Transverse colon (tissue), 4 donors: ENCODE results near the gene LCORL. TPM values are rescaled to one million over a fixed set of nuclear protein-coding genes. Genes with fewer than 3 reads are reported as not detected.

Experiments used
- DNase-seq: peaks from one replicate; pipeline ENCODE4 v3.0.0-alpha.2; 2019
- H3K27ac ChIP-seq, 4 donors: fragments of 200-600 bp; sonication (generic); 2 replicates each; pipeline ENCODE4 v1.5.1; 2016 to 2018; ENCODE audit warnings: inconsistent platforms in 4 of 4
- H3K27me3 ChIP-seq: fragments of 200-600 bp; sonication (generic); 2 replicates; pipeline ENCODE4 v1.5.1; 2017; ENCODE audit warnings: inconsistent platforms
- H3K36me3 ChIP-seq, 4 donors: fragments of 200-600 bp; sonication (generic); 2 replicates each; pipeline ENCODE4 v1.5.1; 2017 to 2019; ENCODE audit warnings: inconsistent platforms in 4 of 4
- H3K4me1 ChIP-seq, 4 donors: fragments of 200-600 bp; sonication (generic); 2 replicates each; pipeline ENCODE4 v1.5.1; 2017 to 2020; ENCODE audit warnings: inconsistent platforms in 4 of 4
- H3K4me3 ChIP-seq, 4 donors: fragments of 200-600 bp; sonication (generic); 1 replicate in 1 of 4; 2 replicates in 3 of 4; pipeline versions ENCODE4 v1.5.1 to v1.6.1; 2017 to 2019; ENCODE audit warnings: inconsistent platforms in 4 of 4
- H3K9me3 ChIP-seq, 2 donors: fragments of 200-600 bp; sonication (generic); 2 replicates each; pipeline ENCODE4 v1.5.1; 2017 to 2019; ENCODE audit warnings: inconsistent platforms in 2 of 2
- EP300 ChIP-seq: sonication (generic); formaldehyde crosslinking; IDR thresholded peaks from one replicate; pipeline ENCODE4 v1.6.1; 2017; ENCODE audit warnings: antibody characterized with exemption, low read depth
- POLR2A ChIP-seq: fragments of 450-650 bp; IDR thresholded peaks from one replicate; pipeline ENCODE4 v1.6.1; 2016; ENCODE audit warnings: antibody characterized with exemption, mild to moderate bottlenecking, moderate library complexity
- POLR2AphosphoS5 ChIP-seq, 3 donors: sonication (generic); formaldehyde crosslinking; IDR thresholded peaks; one replicate each; pipeline ENCODE4 v1.6.1; 2016; ENCODE audit warnings: antibody characterized with exemption in 3 of 3
- WGBS, 2 donors: methylation state at CpG; one replicate each; pipeline ENCODE4 v1.1.5; 2018; ENCODE audit warnings: low coverage in 1 of 2; 5-methylcytosine and 5-hydroxymethylcytosine counted together
- in situ Hi-C, 4 donors: fragments of 200-750 bp; cut with MboI; loops; one replicate each; pipeline versions ENCODE4 v1.15.0 to v1.15.1; 2017; ENCODE audit warnings: low sequenced_read_pairs in 3 of 4, low pct_ligation_motif_present in 1 of 4, low pct_unique_long_range_greater_than_20kb in 1 of 4
- intact Hi-C: fragments of 100-400 bp; cut with DNase I; formaldehyde crosslinking; loops from one replicate; pipeline ENCODE4 v1.15.1; 2023; ENCODE audit warnings: low total_unique reads
- total RNA-seq, 4 donors: library from RNA; depleted of rRNA; stranded (reverse); fragments of >200 nt; gene quantifications; one replicate each; pipeline ENCODE4 v1.1.0, GENCODE V29; 2016
- TF ChIP-seq, protein P1 (sequence below), 5 experiments: fragments of 200-600 bp in 3 of 5; fragments of 450-650 bp in 2 of 5; sonication (generic) in 3 of 5; IDR thresholded peaks; 1 replicate in 2 of 5; 2 replicates in 3 of 5; pipeline ENCODE4 v1.5.1; 2016 to 2017; ENCODE audit warnings: antibody characterized with exemption in 5 of 5, inconsistent platforms in 3 of 5, mild to moderate bottlenecking in 2 of 5, moderate library complexity in 1 of 5

Gene LCORL
- total RNA-seq, 4 donors from 2014 or later: 14.7 to 162 (median 28.5) TPM

DNA sequence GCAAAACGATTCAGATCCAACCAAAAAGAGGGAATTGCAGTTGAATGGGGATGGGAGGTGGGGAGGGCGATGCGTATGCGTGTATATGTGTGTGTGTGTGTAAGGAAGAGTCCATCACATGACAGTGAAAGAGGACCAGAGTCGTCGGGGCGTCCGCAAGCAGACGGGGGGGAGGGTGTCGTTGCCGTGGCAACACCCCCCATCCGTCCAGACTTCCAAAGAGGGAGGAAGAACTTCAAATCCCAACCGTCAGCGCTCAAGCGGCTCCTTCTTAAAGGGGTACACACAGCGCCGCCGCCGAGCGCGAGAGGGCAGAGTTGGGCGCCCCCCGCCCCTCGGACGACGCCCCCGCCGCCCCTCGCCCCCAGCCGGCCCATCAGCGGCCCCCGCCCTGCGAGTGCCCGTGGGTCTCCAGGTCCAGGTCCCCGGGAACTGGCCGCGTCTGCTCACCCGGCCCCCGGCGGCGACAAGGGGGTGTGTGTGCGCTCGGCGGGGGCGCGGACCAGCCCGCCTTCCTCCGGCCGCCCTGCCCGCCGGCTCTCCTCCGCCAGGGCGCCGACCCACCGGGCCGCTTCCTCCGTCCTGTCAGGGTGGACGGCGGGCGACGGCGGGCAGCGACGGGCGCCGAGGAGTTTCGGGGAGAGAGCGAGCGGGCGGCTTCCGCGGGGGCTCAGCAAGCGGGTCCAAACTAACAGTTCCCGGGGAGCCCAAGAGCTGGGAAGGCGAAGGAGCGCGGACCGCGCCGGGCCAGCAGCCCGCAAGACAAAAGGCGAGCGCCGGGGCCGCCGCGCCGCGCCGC, 685 bp downstream of the LCORL start:
- Histone ChIP-seq H3K9me3 (no peaks in the 10 kb centered on the region), H3K4me3 (peak overlapping the region; percentile 83 to 92 (median 87)), H3K4me1 (peaks cover 8 to 21% (median 10%) of the 10 kb centered on the region in 4 donors), H3K36me3 (no peaks in the 10 kb centered on the region), H3K27ac (peak overlapping the region; percentile 94 to 98 (median 96)), H3K27me3 (no peaks in the 10 kb centered on the region)
- 1% methylated on average over 49 of the region's 90 CpGs; no CpG with 5 or more reads in 1 of the 2 donors for WGBS, 2 donors
- intact Hi-C loops (no loop called here), in situ Hi-C loops (loop anchor here in 3 of 4 donors (5.0 to 25.0 kb wide), 3 partner anchors 214 to 459 kb away; partner anchors contain the start of gene LAP3 (in 2 of the 3))
- TF ChIP-seq EP300 (no peak), POLR2A (no peak), POLR2AphosphoS5 (IDR thresholded peaks at IDR 0.05) (no peak)
- TF ChIP-seq, protein P1, sequence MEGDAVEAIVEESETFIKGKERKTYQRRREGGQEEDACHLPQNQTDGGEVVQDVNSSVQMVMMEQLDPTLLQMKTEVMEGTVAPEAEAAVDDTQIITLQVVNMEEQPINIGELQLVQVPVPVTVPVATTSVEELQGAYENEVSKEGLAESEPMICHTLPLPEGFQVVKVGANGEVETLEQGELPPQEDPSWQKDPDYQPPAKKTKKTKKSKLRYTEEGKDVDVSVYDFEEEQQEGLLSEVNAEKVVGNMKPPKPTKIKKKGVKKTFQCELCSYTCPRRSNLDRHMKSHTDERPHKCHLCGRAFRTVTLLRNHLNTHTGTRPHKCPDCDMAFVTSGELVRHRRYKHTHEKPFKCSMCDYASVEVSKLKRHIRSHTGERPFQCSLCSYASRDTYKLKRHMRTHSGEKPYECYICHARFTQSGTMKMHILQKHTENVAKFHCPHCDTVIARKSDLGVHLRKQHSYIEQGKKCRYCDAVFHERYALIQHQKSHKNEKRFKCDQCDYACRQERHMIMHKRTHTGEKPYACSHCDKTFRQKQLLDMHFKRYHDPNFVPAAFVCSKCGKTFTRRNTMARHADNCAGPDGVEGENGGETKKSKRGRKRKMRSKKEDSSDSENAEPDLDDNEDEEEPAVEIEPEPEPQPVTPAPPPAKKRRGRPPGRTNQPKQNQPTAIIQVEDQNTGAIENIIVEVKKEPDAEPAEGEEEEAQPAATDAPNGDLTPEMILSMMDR (IDR thresholded peaks at IDR 0.05): no peak
- DNase-seq: peak; percentile 70

DNA sequence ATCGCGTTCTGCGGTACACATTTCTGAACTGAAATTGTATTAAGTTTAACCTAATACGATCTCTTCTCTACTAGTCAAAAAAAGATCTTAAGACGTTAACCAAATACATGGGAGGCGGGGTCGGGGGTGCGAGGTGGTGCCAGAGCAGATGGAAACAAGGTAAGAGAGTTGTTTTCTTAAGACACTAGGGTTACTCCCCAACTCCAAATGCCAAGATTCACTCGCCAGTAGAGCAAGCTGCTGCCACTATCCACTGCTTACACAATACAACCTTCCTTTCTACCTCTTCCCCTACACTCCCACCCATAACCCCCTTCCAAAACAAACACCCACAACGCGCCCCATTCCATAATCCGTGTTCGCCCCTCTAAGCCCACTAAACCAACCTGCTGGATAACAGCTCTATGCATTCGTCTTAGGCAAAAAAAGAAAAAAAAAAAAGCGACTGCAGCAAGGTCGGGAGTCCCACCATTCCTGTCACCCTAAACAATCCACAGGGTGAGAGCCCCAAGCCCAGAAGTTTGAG, 1.3 kb downstream of the LCORL start:
- DNase-seq: peak; percentile 19
- WGBS, 2 donors: 5 to 13% methylated on average over 12 to 16 of the region's 16 CpGs
- H3K27ac ChIP-seq: peak overlapping the region; percentile 94 to 98 (median 96)
- peaks cover 8 to 22% (median 10%) of the 10 kb centered on the region in 4 donors for H3K4me1 ChIP-seq
- no peak for TF ChIP-seq POLR2AphosphoS5 (IDR thresholded peaks at IDR 0.05)
- TF ChIP-seq EP300: no peak
- TF ChIP-seq, protein P1 (IDR thresholded peaks at IDR 0.05): no peak
- TF ChIP-seq POLR2A: no peak
- H3K9me3 ChIP-seq: no peaks in the 10 kb centered on the region
- in situ Hi-C loops (loop anchor here in 3 of 4 donors (5.0 to 25.0 kb wide), 3 partner anchors 213 to 458 kb away; partner anchors contain the start of gene LAP3 (in 2 of the 3)), intact Hi-C loops (no loop called here)
- H3K4me3 ChIP-seq: peak overlapping the region; percentile 83 to 92 (median 87)
- no peaks in the 10 kb centered on the region for H3K27me3 ChIP-seq
- H3K36me3 ChIP-seq: no peaks in the 10 kb centered on the region

DNA sequence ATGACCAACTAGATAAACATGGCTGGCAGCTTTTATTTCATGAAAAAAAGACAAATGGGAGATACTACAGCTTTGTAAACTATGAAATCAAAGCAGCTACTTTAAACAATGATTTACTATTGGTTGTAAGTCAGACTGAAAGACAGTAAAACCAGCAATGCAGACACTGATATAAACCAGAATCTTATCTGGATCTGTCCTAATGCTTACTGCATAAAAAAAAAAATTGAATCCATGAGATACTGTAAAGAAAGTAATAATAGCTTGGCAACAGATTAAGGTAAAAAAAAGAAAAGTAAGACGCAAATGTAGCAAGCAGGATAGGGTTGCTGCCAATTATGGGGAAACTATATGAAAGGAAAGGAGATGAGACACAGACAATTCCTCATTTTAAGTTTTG, 7.3 kb downstream of the LCORL start:
- H3K36me3 ChIP-seq: no peaks in the 10 kb centered on the region
- intact Hi-C loops: no loop called here
- no peaks in the 10 kb centered on the region for H3K27me3 ChIP-seq
- peaks cover 16 to 41% (median 25%) of the 10 kb centered on the region in 4 donors for H3K4me1 ChIP-seq
- no peak overlapping the region for H3K4me3 ChIP-seq
- H3K27ac ChIP-seq: no peak overlapping the region
- in situ Hi-C loops: loop anchor here in 3 of 4 donors (25.0 kb wide), 2 partner anchors 427 to 452 kb away; partner anchors contain the start of gene LAP3 (in 2 of the 3)
- WGBS, 2 donors: 59 to 60% methylated on average over 1 of the region's 1 CpG
- TF ChIP-seq POLR2AphosphoS5 (IDR thresholded peaks at IDR 0.05): no peak
- no peak for TF ChIP-seq POLR2A
- TF ChIP-seq, protein P1 (IDR thresholded peaks at IDR 0.05): no peak
- no peak for TF ChIP-seq EP300
- DNase-seq: no peak
- H3K9me3 ChIP-seq: no peaks in the 10 kb centered on the region

GRCh38 chr4:18012807-18013462, 8.6 kb downstream of the LCORL start:
- H3K9me3 ChIP-seq: no peaks in the 10 kb centered on the region
- no peaks in the 10 kb centered on the region for H3K27me3 ChIP-seq
- H3K4me3 ChIP-seq: no peak overlapping the region
- in situ Hi-C loops: loop anchor here in 3 of 4 donors (25.0 kb wide), 2 partner anchors 426 to 451 kb away; partner anchors contain the start of gene LAP3 (in 2 of the 3)
- no peaks in the 10 kb centered on the region for H3K36me3 ChIP-seq
- no peak for TF ChIP-seq EP300
- no peak for TF ChIP-seq POLR2AphosphoS5 (IDR thresholded peaks at IDR 0.05)
- no peak for TF ChIP-seq POLR2A
- DNase-seq: no peak
- peaks cover 16 to 39% (median 24%) of the 10 kb centered on the region in 4 donors for H3K4me1 ChIP-seq
- WGBS, 2 donors: 71 to 76% methylated on average over 3 of the region's 3 CpGs
- H3K27ac ChIP-seq: no peak overlapping the region
- intact Hi-C loops: no loop called here
